Stimulated activated CD4-positive, alpha-beta T cell treated with anti-CD3 and anti-CD28 coated beads, Interleukin-2, amount 100 ng/mL, for 4 hours (primary cell): ENCODE data around the gene DSCAM.
"Not testable (repeated sequence)": the region's sequence is repeated elsewhere in the genome, so short reads cannot be mapped to it uniquely, and the experiment has no call there.

Experiments
- DNase-seq: peaks from one replicate; pipeline ENCODE4 v3.0.0-alpha.2; 2020; ENCODE audit warnings: low read depth

DSCAM gene

GRCh38 chr21:40316104-40316503, 530.9 kb downstream of the DSCAM start:
- DNase-seq = no peak

DNA sequence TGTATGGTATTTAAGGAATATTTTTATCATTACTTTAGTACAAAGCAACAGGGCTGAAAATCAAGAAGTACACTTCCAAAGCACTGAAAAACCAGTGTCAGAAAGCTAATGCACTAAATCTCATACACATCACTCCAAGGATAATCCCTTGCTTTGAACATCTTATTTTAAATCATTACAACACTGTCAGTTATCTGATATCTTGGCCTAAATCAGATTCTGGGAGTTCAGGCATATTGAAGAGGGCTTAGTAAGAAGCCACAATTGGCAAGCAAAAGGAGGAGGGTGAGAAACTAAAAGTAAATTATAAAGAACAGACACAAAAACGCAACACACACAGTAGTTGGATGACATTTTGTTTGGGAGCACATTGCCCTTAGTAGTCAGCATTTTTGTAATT, 531.3 kb downstream of the DSCAM start:
- no peak for DNase-seq

GRCh38 chr21:40313260-40313659, 533.7 kb downstream of the DSCAM start:
- no peak for DNase-seq

DNA sequence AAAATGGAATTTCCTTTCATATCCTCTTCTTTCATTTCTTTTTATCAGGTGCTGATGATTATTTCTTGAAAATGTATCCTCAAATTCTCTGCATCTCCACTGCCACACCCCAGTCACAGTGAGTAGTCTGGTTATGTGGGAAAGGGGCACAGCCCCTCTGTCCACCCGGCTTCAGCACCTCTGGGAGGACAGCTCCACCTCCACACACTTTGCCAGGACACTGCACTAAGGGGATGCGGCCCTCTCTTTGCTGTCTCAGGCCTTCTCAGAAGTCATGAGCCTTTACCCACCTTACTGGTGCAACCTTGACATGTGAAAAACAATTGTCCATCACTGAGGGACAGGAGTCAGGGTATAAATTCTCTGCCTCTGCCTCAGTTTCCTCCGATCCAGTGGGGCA, 546.7 kb downstream of the DSCAM start:
- no peak for DNase-seq

DNA sequence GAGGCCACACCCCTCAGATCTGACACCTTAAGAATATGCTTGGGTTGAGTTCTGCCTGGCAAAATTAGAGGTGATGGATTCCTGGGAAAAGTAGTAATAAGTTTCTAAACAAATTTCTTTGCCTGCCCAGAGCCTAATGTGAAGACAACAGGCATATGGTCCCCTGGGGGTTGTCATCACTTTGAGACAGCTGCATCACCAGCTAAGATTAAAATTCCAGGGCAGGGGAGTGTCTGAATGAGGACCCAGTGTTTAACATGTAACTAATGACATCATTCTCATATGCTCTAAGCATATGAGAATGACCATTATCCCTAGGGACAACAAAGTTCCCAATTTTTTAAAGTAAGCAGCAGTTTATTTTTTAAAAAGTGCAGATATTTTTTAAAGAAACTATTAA, 547.5 kb downstream of the DSCAM start:
- DNase-seq = no peak

- DNase-seq = no peak
Measured at GRCh38 chr21:40294345-40294744, 552.6 kb downstream of the DSCAM start.

- no peak for DNase-seq
Measured at GRCh38 chr21:40291560-40291959, 555.4 kb downstream of the DSCAM start.

- DNase-seq = no peak
Measured at GRCh38 chr21:40284409-40284808, 562.5 kb downstream of the DSCAM start.

GRCh38 chr21:40282912-40283886, 563.8 kb downstream of the DSCAM start:
- DNase-seq = no peak

GRCh38 chr21:40278345-40278744, 568.6 kb downstream of the DSCAM start:
- no peak for DNase-seq

- no peak for DNase-seq
Measured at GRCh38 chr21:40276001-40276400, 571.0 kb downstream of the DSCAM start.

- DNase-seq = no peak
Measured at GRCh38 chr21:40272037-40272436, 574.9 kb downstream of the DSCAM start.

GRCh38 chr21:40271164-40271563, 575.8 kb downstream of the DSCAM start:
- no peak for DNase-seq

DNA sequence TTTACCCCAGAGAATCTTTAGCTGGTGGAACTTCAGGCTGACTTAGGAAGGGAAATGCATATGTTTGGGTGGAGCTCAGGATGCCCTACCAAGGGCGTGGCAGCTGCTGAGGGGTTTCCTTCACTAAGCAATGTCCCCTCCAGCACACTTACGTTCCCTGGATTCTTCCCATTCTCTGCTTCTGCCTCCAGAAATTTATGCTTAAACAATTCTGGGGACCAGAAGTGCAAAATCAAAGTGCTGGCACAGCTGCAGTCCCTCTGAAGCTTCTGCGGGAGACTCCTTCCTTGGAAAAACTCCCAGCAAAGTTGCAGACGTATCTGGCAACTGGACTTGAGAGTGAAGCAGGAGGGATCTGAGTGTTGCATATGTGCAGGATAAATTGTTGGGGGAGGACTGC, 576.9 kb downstream of the DSCAM start:
- no peak for DNase-seq

DNA sequence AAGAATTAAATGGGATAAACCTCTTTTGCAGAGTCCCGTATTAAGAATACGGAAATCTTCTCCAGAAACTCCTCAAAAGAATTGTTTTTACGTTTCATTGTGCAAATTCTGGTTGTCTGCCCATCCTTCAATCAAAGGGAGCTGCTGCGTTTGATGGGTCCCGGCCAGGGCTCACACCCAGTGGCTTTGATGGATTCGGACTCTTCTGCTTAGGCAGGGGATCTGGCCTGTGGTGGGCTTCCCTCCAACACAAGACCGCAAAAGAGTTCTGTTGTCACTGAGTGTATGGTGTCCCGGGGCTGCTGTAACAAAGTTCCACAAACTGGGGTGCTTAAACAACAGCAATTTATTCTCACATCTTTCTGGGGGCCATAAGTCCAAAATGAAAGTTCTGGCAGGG, 577.7 kb downstream of the DSCAM start:
- DNase-seq = no peak

GRCh38 chr21:40258456-40258855, 588.5 kb downstream of the DSCAM start:
- not testable (repeated sequence) for DNase-seq

- DNase-seq = no peak
Measured at GRCh38 chr21:40257342-40257741, 589.6 kb downstream of the DSCAM start.

DNA sequence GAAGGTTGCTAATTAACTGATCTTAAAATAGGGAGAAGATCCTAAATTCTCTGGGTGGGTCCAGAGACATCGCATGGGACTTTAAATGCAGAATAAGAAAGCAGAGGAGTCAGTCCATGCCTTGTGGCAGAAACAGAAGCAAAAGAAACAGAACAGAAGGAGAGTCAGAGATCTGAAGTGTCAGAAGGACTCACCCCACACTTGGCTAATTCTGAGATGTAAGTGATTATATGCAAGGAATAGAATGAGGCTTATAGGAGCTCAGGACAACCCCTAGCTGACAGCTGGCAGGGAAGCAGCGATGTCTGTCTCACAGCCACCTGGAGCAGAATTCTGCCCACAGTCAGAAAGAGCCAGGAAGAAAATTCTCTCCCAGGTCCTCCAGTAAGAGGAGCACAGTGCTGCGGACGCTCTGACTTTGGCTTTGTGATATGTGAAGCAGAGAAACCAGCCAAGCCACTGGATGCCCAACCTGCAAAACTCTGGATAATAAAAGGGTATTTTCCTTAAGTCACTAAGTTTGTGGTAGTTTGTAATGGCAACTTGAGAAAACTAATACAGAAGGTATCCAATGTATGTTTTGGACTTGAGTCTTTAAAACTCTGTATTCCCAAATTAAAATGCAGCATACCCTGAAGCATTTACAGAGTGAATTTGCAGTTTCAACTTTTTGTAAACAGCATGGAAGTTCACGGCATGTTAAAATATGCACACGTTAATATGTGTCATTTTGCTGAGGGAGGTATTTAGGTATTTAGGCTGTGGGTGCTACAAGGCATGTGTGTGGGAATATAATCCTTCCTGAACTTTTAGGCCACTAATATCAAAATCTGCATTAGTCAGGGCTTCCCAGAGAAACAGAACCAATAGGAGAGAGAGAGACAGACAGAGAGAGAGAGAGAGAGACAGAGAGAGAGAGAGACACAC, 591.2 kb downstream of the DSCAM start:
- DNase-seq = no peak

DNA sequence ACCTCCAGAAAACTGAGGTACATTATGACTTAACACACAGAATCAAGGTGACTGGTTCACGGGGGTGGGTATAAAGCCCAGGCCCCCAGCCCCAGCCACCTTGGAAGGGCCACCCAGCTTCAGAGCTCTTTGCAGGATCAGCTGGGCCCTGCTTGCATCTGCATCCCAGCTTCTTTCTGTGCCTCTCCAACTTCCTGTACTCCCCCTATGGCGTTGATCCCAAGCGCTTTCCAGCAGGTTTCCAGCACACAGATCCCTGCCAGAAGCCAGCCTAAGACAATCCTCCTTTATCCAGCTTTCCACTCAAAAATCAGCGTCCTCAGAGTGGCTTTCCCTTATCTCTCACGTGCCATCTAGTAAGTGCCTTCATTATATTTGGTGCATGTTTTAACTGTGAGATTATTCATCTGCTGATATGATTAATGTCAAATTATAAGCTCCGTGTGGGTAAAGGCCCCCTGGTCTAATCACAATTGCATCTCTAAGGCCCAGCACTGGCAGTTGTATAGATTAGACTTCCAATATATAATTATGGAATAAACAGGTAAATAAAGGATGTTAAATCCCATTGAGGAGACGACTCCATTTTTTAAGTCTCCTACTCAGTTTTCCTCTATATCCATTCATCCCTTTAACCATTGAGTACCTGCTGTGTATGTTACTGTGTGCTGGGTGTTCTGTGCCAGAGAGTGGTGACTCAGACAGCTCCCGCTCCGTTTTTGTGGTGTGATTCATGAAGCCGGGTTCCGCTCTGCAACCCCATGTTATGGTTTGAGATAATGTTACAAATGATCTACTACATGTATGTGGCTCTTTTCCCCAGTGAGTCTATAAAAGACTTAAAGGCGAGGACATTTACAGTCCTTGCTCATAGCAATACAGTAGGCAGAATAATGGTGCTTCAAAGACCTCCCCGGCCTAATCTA, 592.2 kb downstream of the DSCAM start:
- no peak for DNase-seq

GRCh38 chr21:40253112-40253511, 593.8 kb downstream of the DSCAM start:
- no peak for DNase-seq

- DNase-seq = no peak
Measured at GRCh38 chr21:40250514-40251294, 596.3 kb downstream of the DSCAM start.
